Left kidney (tissue), 2 donors: ENCODE results near the gene FBXL14. TPM values are rescaled to one million over a fixed set of nuclear protein-coding genes. Genes with fewer than 3 reads are reported as not detected.
"Not testable (repeated sequence)": the region's sequence is repeated elsewhere in the genome, so short reads cannot be mapped to it uniquely, and the experiment has no call there.

Experiments used
- DNase-seq: peaks from one replicate; pipeline ENCODE4 v3.0.0-alpha.2; 2013
- polyA plus RNA-seq: library from polyadenylated mRNA; unstranded; fragments of 120-200 nt; gene quantifications from one replicate; pipeline ENCODE4 v1.2.1, GENCODE V29; 2013; ENCODE audit not compliant: insufficient read length

FBXL14 gene
- polyA plus RNA-seq, 1 donor = 9.9 TPM

DNA sequence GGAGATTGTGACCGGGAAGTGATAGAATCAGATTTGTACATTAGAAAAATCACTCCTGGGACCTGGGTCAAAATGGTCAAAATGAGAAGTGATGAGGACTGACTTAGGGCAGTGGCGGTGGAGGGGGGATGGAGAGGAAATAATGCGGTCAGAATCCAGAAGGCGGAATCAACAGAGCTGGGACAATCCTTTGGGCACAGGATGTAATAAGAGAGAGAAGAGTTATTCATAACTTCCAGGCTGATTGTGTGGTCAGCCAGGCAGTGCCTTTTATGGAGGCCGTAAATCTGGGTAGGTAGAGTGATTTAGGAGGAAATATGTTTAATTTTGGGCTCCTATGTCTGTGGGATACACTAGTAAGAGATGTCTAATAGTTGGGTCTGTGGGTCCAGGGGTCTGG, 21.6 kb downstream of the FBXL14 start:
- no peak for DNase-seq

DNA sequence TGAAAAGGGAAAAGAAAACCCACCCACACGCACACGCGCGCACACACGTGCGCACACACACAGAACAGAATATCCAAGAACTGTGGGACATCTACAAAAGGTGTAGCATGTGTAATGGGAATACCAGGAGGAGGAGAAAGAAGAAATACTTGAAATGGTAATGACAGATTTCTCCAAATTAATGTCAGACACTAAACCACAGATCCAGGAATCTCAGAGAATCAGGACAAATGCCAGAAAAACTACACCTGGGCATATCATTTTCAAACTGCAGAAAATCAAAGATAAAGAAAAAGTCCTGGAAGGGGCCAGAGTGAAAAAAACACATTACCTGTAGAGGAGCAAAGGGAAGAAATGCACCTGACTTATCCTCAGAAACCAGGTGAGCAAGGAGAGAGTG, 26.5 kb downstream of the FBXL14 start:
- no peak for DNase-seq

DNA sequence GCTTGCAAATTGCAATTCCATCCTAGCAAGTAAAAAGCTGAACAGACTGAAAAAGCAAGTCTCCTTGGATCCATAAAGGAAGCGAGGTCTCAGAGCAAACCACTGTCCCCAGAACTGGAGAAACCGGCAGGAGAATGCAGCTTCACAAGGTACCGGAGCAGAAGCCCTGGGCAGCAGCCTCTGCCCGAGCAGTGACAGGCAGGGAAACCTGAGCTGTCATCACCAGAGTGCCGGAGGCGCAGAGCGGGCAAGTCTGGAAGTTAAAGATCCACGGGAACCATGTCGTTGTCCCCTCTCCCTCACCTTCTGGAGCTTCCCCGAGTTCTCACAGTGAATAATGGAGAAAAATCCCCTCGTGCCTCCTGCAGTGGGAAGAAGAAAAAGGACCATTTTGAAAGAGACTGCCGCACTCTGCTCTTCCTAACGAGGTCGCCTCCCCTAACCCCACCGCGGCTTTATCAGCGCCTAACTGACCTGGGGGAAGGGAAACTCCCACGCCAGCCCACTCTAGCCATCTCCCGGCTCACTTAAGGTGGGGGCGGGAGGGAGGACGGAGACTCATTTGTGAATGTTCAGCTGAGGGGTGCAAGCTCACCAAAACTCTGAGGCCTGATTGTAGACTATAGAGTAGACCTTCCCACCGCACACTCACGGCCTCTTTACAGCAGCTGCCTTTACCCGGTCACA, 27.8 kb downstream of the FBXL14 start:
- DNase-seq = no peak

DNA sequence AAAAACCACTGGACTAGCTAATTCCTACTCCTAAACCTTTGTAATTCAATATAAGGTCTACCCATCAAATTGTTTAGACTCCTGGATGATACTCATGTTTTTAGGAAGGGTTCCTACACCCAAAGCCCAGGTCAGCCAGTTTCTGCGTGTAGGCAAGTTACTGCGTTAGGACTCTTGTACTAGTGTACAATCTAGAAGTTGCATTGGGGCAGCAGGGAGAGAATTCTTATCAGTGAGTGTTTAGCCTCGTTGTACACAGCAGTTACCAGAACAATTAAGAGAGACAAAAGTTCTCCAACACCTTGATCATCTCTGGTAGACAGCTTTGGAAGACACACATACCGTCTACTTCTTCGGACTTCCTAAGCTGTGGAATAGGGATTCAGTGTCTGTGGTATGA, 29.2 kb downstream of the FBXL14 start:
- no peak for DNase-seq

DNA sequence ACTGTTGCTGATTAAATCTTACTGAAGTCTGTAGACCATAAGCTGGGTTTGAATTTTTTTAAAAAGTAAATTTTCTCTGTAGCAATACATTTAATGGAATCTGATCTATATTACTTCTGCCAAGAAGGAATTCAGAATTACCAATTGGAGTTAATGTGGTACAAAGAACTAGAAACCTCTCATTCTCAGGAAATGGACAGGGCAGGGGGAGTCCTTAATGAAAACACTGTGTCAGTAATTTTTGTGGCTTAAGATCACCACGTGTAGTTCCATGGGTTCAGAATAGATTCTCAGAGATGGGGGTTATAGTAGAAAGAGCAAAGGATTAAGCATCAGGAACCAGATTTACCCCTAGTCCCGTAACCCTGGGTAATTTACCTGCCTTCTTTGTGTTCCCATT, 30.3 kb downstream of the FBXL14 start:
- no peak for DNase-seq

DNA sequence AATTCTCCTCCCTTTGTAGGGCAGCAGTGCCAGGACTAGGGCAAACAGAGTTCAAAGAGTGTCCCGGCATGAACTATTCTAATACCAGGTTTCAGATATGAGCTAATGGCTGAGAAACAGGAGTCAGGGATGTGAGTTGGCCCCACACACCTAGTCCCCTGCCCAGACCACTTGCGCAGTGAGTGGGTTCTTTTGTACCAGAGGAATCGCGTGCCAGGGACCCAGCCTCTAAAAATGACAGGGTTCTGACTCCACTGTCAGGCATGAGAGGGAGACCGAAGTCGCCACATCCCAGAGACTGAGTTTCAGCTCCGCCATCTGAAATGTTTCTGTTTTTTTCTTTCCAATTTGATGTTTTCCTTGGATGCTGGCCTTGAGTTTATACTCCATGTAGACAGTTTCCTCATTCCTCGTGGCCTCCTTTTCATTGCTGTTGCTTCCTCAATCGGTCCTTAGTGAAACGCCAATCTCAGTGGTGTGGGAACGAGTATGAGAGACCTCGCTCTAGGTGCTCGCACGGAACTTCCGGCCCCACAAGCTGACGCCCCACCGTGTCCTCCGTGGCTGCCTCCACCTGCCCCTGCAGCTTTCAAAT, 31.5 kb downstream of the FBXL14 start:
- no peak for DNase-seq

DNA sequence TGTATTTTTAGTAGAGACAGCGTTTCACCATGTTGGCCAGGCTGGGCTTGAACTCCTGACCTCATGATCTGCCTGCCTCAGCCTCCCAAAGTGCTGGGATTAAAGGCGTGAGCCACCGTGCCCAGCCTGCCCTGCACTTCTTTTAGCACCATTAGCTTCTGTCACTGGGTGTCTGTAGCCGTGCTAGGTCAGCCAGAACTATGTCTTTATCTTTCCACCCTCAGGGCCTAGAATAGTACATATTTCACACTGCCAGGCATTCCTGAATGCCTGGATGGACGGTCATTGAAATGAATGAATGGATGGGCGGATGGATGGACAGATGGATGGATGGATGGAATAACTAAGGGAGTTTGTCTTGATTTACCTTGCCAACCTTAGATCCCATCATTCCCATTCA, 33.7 kb downstream of the FBXL14 start:
- DNase-seq = no peak

DNA sequence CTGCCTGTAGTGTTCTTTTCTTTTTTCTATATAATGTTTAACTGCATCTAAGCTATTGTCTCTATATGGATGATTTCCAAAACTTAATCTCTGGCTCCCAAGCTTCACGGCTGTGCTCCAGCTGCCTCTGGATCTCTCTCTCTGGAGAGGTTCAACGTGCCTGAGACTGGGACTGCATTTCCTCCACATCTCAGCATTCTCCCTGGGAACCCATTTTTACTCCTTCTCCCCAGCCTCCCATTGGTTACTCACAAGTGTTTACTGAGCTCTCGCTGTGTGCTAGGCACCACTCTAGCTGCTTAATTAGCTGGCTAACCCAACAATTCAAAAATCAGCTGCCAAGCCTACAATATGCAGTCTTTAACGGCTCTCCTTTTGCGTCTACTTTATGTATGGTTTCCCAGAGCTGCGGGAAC, 34.7 kb downstream of the FBXL14 start:
- DNase-seq = no peak

DNA sequence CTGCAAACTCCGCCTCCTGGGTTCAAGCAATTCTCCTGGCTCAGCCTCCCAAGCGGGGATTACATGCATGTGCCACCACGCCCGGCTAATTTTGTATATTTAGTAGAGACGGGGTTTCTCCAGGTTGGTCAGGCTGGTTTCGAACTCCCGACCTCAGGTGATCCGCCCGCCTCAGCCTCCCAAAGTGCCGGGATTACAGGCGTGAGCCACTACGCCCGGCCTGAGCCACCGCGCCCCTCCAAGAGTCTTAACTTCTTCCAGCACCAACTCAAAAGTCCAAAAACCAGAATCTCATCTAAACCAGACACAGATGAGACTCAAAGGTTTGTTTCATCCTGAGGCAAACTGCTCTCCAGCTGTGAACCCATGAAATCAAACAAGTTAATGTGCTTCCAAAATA, 36.3 kb downstream of the FBXL14 start:
- not testable (repeated sequence) for DNase-seq

DNA sequence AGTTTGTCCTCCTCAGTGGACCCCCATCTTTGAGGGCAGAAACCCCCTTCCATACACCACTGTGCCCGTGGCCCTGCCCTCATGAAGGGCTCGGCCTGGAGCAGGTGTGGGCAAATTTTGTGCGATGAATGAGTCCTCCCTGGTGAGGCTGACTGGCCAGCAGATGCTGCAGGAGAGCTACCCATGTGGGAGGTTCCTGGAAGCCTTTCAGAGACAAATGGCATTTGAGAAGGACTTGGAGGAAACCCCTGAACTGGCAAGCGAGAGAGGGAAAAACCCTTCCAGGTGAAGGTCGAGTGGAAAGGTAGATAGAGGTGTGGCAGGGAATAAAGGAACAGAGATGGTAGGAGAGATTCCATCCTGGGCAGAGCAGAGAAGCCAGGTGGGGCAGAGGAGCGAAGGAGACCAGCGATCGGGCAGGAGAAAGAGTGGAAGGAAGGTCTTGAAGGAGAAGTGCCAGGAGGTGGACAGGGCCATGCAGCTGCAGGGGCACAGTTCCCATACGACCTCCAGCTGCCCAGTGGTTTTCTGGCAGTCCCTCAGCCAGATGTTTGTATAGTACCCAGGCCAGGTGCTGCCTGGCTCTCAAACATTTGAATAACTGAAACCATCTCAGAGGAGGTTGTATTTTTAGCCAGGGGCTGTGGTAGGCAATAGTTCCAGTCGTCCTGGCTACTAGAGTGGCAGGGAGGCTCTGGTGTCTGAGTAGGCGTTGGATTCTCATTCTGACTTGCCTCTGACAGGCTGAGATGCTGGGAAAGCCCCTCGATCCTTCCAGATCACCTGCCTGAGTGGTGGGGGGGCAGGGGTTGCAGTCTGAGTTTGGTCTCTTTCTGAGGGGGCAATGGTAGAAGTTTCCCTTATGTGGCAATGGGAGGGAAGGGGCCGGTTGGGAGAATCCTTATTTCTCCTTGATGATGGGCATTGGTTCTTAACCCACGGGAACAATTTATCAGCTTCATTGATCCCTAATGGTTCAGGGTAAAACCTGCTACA, 40.1 kb downstream of the FBXL14 start:
- DNase-seq = no peak

DNA sequence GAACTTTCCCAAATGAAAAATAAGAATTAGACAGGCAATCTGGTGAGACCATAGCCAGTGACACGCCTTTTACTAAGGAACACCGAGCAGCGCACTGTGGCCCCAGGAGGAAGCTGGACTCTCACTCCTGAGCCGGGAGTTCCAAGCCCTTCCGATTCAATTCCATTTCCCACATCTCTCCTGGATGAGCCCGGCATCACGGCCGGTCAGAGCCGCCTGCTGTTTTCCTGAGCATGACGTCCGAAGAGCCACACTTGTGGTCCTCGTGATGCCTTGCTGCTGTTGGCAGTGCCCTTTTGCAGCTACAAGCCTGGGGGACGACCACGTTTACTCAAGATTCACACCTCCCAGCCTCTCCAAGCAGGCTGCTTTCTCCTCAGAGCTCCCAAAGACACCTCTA, 40.8 kb downstream of the FBXL14 start:
- DNase-seq = no peak

DNA sequence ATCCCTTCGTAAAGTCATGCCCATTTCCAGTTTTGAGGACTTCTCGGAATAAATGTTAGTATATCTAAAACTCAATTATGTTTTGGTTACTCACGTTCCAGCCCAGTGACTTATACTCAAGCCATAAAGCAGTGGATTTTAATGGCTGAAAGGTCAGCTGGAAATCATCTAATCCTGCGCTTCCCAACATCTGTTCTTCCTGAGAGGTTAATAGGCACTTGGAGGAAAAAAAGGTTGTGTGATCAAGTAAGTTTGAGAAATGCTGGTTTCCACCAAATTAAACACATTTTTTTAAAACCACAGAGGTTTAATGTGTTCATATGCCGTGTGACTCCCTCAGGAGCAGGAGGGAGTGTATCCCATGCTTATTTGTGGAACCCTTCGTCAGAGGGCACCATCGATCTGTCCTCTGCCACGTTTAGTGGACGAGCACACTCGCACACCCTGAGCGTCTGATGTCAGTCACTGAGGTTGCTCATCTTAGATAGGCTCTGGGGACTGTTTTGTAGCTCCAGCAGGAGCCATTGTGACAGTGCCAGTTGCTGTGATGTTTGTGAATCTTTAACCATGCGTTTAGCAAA, 41.4 kb downstream of the FBXL14 start:
- no peak for DNase-seq

DNA sequence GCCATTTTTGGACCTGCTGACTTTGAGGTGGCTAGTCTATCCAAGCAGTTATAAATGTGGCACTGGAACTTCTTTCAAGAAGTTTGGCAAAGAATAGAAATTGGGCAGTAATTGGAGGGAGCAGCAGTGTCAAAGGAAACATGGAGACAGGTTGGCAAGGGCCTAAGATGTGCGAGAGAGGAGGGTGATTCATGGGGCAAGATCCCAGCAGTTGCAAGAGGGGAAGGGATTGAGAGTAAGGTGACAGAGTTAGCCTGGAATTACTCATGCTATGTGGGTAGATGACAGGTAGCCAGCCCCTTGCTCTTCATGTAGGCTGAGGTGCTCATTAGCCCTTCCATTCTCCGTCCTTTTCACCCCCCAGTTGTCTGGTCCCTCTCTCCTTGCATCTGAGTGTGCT, 42.2 kb downstream of the FBXL14 start:
- DNase-seq = no peak

DNA sequence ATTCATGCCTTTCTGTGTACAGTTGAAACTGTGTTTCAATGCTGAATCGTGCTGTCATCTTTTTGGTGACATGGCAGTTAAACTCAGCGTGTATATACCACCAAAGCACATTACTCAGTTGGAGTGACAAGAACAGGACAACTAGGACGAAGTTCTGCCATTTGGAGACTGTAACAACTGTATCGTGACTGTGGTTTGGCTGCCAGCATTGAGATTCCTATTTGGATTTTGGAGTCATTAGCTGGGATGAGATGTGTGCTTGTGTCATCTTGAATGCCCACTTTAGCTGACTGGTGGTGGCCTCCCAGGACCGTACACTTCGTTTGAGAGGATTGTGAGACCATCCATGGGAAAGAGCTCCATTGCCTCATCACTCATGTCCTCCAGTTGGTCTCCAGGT, 42.9 kb downstream of the FBXL14 start:
- DNase-seq = no peak

DNA sequence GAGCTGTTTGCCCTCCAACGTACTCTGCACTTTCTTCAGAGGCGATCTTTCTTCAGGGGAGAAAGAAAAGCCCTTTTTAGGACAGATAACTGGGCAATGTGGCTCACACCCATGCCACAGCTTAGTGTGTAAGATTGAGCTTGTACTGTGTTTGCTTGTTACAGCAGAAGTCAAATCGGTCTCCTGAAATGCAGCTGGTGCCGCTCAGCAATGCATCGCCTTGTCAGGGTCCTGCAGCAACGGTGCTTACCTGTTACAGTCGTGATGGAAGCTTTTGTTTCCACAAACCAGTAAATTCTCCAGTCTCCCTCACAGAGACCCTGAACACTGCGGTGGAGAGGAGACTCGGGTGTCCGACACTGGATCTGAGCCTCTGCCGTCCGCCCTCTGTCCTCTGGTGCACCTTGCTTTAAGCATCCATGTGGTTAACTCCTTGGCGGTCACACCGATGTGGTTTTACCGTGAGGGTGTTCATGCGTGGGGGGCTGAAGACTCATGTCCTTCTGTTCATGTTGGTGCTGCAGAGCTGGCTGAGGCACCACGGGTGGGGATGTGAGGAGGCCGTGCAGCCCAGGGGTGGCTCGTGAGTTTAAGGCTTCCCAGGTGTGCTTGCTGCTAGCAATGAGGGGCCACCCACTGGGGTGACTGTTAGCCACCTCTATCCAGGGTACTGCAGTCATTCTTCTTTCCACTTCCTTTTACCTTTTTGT, 47.3 kb downstream of the FBXL14 start:
- DNase-seq = no peak

DNA sequence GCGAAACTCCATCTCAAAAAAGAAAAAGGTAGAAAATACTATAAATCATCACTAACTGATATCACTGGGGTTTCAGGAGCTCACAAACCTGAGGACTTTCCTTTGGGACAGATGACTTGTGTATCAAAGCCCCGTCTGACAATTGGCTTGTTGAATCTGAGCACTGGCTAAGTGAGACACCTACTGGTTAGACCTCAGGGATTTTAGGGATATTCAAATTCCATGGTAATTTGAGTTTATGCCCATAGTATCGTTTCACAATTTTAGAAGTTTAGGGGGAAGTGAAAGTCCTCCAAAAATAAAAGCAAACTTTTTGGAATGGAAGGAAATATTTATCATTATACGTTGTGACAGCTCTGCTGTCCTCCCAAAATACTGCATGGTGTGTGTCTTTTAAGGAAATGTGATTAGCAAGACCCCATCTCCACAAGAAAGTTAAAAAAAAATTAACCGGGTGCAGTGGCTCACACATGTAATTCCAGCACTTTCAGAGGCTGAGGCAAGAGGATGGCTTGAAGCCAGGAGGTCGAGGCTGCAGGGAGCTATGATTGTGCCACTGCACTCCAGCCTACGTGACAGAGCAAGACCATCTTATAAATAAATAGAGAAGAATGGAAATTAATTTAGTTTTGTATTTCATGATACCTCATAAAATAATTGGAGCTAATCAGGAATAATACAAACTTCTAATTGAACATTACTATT, 49.2 kb downstream of the FBXL14 start:
- no peak for DNase-seq

DNA sequence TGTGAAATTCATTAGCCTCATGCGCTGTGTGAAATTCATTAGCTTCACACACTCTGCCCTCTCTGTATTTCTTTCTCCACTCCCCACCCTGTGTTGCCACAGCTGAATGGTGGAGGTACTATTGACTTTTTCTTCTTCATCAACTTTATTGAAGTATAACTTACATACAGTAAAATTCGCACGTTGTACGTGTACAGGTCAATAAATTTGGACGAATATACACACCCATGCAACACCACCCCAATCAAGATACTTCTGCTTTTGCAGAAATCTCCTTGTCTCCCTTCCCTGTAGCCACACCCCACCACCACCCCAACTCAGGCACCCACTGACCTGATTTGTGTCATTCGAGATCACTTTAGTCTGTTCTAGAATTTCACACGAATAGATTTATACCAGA, 51.8 kb downstream of the FBXL14 start:
- DNase-seq = no peak

DNA sequence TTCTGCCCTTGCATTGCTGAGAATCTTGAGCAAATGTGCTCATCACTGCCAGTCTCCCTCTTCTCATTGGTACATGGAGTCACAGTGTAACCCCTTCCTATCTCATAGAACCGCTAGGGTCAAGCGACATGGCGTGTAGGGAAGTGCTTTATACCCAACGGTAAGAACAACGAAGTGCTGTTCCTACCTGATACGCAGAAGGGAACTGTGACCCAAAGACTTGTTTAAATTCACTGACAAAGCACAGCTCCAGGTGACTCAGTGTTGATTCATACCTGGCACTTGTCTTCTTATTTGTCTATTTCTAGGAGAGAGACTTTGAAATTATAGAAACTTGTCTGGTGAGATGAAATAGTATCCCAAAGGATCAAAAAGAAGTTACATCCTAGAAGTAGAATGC, 53.7 kb downstream of the FBXL14 start:
- no peak for DNase-seq

DNA sequence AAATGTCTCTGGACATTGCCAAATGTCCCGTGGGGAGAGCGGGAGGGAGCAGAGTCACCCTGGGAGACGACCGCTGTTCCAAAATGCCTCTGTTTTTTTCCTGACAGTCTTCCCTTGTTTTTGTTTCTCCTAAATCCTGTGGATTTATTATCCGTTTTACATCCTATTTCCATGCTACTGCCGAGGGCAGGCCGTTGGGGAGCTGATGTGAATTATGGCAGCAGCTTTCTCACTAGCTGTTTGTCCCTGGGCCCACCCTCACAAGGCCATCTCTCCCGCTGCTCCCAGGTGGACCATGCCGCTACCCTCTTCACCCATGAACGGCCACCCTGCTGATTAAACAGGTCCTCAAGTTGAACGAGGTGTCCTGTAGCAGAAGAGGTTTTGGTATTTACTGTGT, 55.2 kb downstream of the FBXL14 start:
- DNase-seq = no peak

DNA sequence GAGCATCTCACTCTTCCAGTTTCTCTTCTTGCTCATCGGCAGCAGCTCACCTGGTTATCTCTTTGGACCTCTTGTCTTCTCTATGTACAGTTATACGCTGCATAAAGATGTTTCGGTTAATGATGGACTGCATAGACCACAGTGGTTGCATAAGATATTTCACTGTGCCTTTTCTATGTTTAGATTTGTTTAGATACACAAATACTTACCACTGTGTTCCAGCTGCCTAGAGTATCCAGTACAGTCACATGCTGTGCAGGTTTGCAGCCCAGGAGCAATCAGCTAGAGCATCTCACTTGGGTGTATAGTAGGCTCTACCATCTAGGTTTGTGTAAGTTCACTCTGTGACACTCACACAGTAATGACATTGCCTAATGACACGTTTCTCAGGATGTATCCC, 57.6 kb downstream of the FBXL14 start:
- DNase-seq = no peak

DNA sequence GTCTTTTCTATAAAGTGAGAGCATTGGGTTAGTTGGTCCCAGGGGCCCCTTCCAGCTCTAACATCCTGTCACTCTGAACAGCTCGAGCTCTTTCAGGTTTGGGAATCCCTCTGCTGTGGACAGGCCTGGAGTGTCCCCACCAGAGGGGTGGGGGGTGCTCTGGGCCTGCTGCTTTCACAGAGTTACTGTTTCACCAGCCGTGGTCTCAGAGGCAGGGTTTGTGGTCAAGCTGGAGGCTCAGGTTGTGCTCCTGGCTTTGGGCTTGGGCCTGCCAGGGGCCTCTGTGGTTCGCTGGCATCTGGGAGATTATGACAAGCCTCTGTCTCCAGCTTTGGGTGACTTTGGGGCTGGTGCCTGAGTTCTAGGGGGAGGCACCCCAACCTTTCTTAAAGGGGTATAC, 59.6 kb downstream of the FBXL14 start:
- no peak for DNase-seq
